Subcutaneous adipose tissue (tissue), 4 donors: ENCODE results near the gene OTULIN. TPM values are rescaled to one million over a fixed set of nuclear protein-coding genes. Genes with fewer than 3 reads are reported as not detected.

ENCODE experiments used
- CTCF ChIP-seq: fragments of 450-650 bp; IDR thresholded peaks from one replicate; pipeline ENCODE4 v1.5.1; 2016; ENCODE audit warnings: low read depth, mild to moderate bottlenecking, control low read depth, antibody characterized with exemption, moderate library complexity
- total RNA-seq, 4 donors: library from RNA; depleted of rRNA; stranded (reverse); fragments of >200 nt; gene quantifications; one replicate each; pipeline ENCODE4 v1.1.0, GENCODE V29; 2016

Gene OTULIN
- total RNA-seq: 10 to 100 TPM; 25.8 to 42.1 (median 34.0) TPM

- no peak for TF ChIP-seq CTCF
Observed at GRCh38 chr5:14664270-14665100, at the start of gene OTULIN. OTULIN (plus strand) TSS chr5:14664718; CDS start chr5:14664826, 108 bp downstream.

- TF ChIP-seq CTCF: no peak
Observed at GRCh38 chr5:14615365-14615764, 49.2 kb upstream of the OTULIN start.

- no peak for TF ChIP-seq CTCF
Observed at GRCh38 chr5:14617441-14617840, 47.1 kb upstream of the OTULIN start.

- TF ChIP-seq CTCF: no peak
Observed at GRCh38 chr5:14627270-14627669, 37.2 kb upstream of the OTULIN start.

- no peak for TF ChIP-seq CTCF
Observed at GRCh38 chr5:14628346-14628745, 36.2 kb upstream of the OTULIN start.

- TF ChIP-seq CTCF: no peak
Observed at GRCh38 chr5:14630671-14631070, 33.8 kb upstream of the OTULIN start.

GRCh38 chr5:14635656-14636055 is 28.9 kb upstream of the OTULIN start:
- no peak for TF ChIP-seq CTCF
